Measurements from ENCODE around the gene PDXDC1. TPM values are rescaled to one million over a fixed set of nuclear protein-coding genes. Genes with fewer than 3 reads are reported as not detected.
"Not testable (repeated sequence)": the region's sequence is repeated elsewhere in the genome, so short reads cannot be mapped to it uniquely, and the experiment has no call there.

Gene PDXDC1
- polyA plus RNA-seq, 1 donor from 2014 or later = 31.7 TPM

- not testable (repeated sequence) for H3K27me3 Mint-ChIP-seq, H3K9me3 Mint-ChIP-seq
- peaks cover 14 to 27% (median 26%) of the 10 kb centered on the region in 3 donors for H3K4me1 Mint-ChIP-seq
- peak overlapping the region in 1 of 3 donors; percentile 73 for H3K27ac Mint-ChIP-seq
- peak overlapping the region in 2 of 4 donors; percentile 76 to 87 for H3K4me3 Mint-ChIP-seq
- peaks cover 13% of the 10 kb centered on the region for H3K36me3 Mint-ChIP-seq
Observed at GRCh38 chr16:14989291-14990281, 14.8 kb downstream of the PDXDC1 start.

- peaks cover 13% of the 10 kb centered on the region for H3K36me3 Mint-ChIP-seq
- H3K4me1 Mint-ChIP-seq = peaks cover 12 to 32% (median 26%) of the 10 kb centered on the region in 3 donors
- not testable (repeated sequence) for H3K27me3 Mint-ChIP-seq, H3K4me3 Mint-ChIP-seq, H3K27ac Mint-ChIP-seq, H3K9me3 Mint-ChIP-seq
Observed at GRCh38 chr16:14993277-14994151, 18.7 kb downstream of the PDXDC1 start.

GRCh38 chr16:14996702-14997101, 21.9 kb downstream of the PDXDC1 start:
- not testable (repeated sequence) for H3K9me3 Mint-ChIP-seq, H3K4me3 Mint-ChIP-seq, H3K27me3 Mint-ChIP-seq
- H3K36me3 Mint-ChIP-seq = peaks cover 11% of the 10 kb centered on the region
- H3K27ac Mint-ChIP-seq = peak overlapping the region in 2 of 3 donors; percentile 47 to 63
- peaks cover 8 to 16% (median 16%) of the 10 kb centered on the region in 3 donors for H3K4me1 Mint-ChIP-seq

- not testable (repeated sequence) for H3K27me3 Mint-ChIP-seq, H3K4me3 Mint-ChIP-seq, H3K9me3 Mint-ChIP-seq, H3K27ac Mint-ChIP-seq, H3K36me3 Mint-ChIP-seq
- H3K4me1 Mint-ChIP-seq = peaks cover 6 to 16% (median 11%) of the 10 kb centered on the region in 3 donors
Observed at GRCh38 chr16:14998300-14998699, 23.5 kb downstream of the PDXDC1 start.

GRCh38 chr16:14999845-15000244, 25.0 kb downstream of the PDXDC1 start:
- not testable (repeated sequence) for H3K9me3 Mint-ChIP-seq, H3K36me3 Mint-ChIP-seq, H3K27me3 Mint-ChIP-seq, H3K27ac Mint-ChIP-seq, H3K4me3 Mint-ChIP-seq
- peaks cover 2 to 13% (median 7%) of the 10 kb centered on the region in 3 donors for H3K4me1 Mint-ChIP-seq

- H3K36me3 Mint-ChIP-seq, H3K27ac Mint-ChIP-seq, H3K4me3 Mint-ChIP-seq, H3K9me3 Mint-ChIP-seq, H3K27me3 Mint-ChIP-seq: not testable (repeated sequence)
- peaks cover 7 to 15% (median 11%) of the 10 kb centered on the region in 3 donors for H3K4me1 Mint-ChIP-seq
Observed at GRCh38 chr16:15002448-15002847, 27.6 kb downstream of the PDXDC1 start.

- Mint-ChIP-seq H3K4me1 (peaks cover 12 to 22% (median 17%) of the 10 kb centered on the region in 3 donors), H3K36me3 (peaks cover 16% of the 10 kb centered on the region)
- H3K27me3 Mint-ChIP-seq, H3K27ac Mint-ChIP-seq, H3K9me3 Mint-ChIP-seq, H3K4me3 Mint-ChIP-seq: not testable (repeated sequence)
Observed at GRCh38 chr16:15005357-15006132, 30.7 kb downstream of the PDXDC1 start.

GRCh38 chr16:15008647-15009046, 33.8 kb downstream of the PDXDC1 start:
- H3K36me3 Mint-ChIP-seq = peaks cover 16% of the 10 kb centered on the region
- H3K9me3 Mint-ChIP-seq, H3K27ac Mint-ChIP-seq: not testable (repeated sequence)

GRCh38 chr16:15012941-15013340, 38.1 kb downstream of the PDXDC1 start:
- peaks cover 18% of the 10 kb centered on the region for H3K36me3 Mint-ChIP-seq
- H3K27me3 Mint-ChIP-seq = not testable (repeated sequence)
- peaks cover 21 to 31% (median 23%) of the 10 kb centered on the region in 3 donors for H3K4me1 Mint-ChIP-seq

More at GRCh38 chr16:15008647-15009046, 33.8 kb downstream of the PDXDC1 start:
- not testable (repeated sequence) for H3K27me3 Mint-ChIP-seq, H3K4me3 Mint-ChIP-seq
- H3K4me1 Mint-ChIP-seq = peaks cover 21 to 32% (median 21%) of the 10 kb centered on the region in 3 donors

GRCh38 chr16:15015671-15016070, 40.8 kb downstream of the PDXDC1 start:
- Mint-ChIP-seq H3K4me1 (peaks cover 18 to 26% (median 21%) of the 10 kb centered on the region in 3 donors), H3K36me3 (peaks cover 11% of the 10 kb centered on the region)
- H3K9me3 Mint-ChIP-seq, H3K27me3 Mint-ChIP-seq, H3K4me3 Mint-ChIP-seq, H3K27ac Mint-ChIP-seq: not testable (repeated sequence)

More at GRCh38 chr16:15012941-15013340, 38.1 kb downstream of the PDXDC1 start:
- H3K9me3 Mint-ChIP-seq, H3K4me3 Mint-ChIP-seq: not testable (repeated sequence)
- H3K27ac Mint-ChIP-seq = peak overlapping the region in 1 of 3 donors; percentile 92

- not testable (repeated sequence) for H3K27me3 Mint-ChIP-seq, H3K9me3 Mint-ChIP-seq, H3K4me3 Mint-ChIP-seq
- Mint-ChIP-seq H3K36me3 (peaks cover 11% of the 10 kb centered on the region), H3K27ac (peak overlapping the region; percentile 41 to 81 (median 78)), H3K4me1 (peaks cover 18 to 21% (median 20%) of the 10 kb centered on the region in 3 donors)
Observed at GRCh38 chr16:15016354-15016753, 41.5 kb downstream of the PDXDC1 start.

- H3K36me3 Mint-ChIP-seq = peaks cover 11% of the 10 kb centered on the region
- peak overlapping the region in 1 of 4 donors; percentile 57 for H3K4me3 Mint-ChIP-seq
- not testable (repeated sequence) for H3K9me3 Mint-ChIP-seq, H3K27me3 Mint-ChIP-seq
- H3K4me1 Mint-ChIP-seq = peaks cover 20 to 21% (median 20%) of the 10 kb centered on the region in 3 donors
- H3K27ac Mint-ChIP-seq = peak overlapping the region in 2 of 3 donors; percentile 76 to 78
Observed at GRCh38 chr16:15016951-15017580, 42.2 kb downstream of the PDXDC1 start.

- H3K36me3 Mint-ChIP-seq, H3K27me3 Mint-ChIP-seq: not testable (repeated sequence)
Observed at GRCh38 chr16:15021429-15021828, 46.6 kb downstream of the PDXDC1 start.

GRCh38 chr16:15022194-15022593, 47.4 kb downstream of the PDXDC1 start:
- H3K4me3 Mint-ChIP-seq, H3K9me3 Mint-ChIP-seq, H3K27me3 Mint-ChIP-seq, H3K36me3 Mint-ChIP-seq, H3K4me1 Mint-ChIP-seq: not testable (repeated sequence)
- peak overlapping the region in 2 of 3 donors; percentile 4 to 74 for H3K27ac Mint-ChIP-seq

More at GRCh38 chr16:15021429-15021828, 46.6 kb downstream of the PDXDC1 start:
- H3K4me3 Mint-ChIP-seq, H3K9me3 Mint-ChIP-seq: not testable (repeated sequence)
- Mint-ChIP-seq H3K27ac (peak overlapping the region in 1 of 3 donors; percentile 74), H3K4me1 (peaks cover 2 to 12% (median 5%) of the 10 kb centered on the region in 3 donors)
